GM19463 (cell line): ENCODE results near the gene DMTF1.
"Not testable (repeated sequence)": the region's sequence is repeated elsewhere in the genome, so short reads cannot be mapped to it uniquely, and the experiment has no call there.

Experiments used
- ATAC-seq: cut with Tn5 transposase; IDR thresholded peaks from one replicate; pipeline ENCODE4 v1.9.1; 2021; ENCODE audit warnings: mild to moderate bottlenecking, moderate library complexity; ENCODE audit not compliant: unreplicated experiment

Gene DMTF1

DNA sequence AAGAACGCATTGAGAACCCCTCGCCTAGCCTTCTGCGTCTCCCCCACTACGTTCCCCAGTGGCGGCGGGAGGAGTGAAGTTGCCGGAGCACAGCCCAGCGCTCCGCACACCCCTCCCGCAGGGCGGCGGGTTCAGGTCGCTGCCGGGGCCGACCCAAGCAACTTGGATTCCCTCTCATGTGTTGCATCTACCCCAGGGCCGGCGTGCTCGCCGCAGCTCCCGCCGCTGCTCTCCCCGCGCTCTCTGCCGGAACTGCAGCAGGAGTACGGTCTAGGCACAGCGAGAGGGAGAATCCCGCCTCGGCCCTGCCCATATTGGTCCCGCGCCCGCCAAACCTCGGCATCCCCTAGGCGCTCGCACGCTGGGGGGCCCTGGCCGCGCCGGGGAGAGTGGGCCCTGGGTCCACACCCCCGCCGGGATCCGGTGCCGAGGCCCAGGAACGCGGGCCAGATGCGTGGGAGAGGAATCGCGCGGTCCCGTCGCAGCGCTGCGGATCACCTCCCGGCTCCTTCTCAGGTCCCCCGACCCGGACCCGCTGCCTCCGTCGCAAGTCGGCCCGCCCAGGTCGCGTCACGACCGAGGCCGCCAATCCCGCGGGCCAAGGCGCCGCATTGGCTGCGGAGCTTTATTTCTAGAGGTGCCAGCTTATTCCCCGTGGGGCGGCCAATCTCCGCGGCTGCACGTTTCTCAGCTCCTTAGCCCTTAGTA lies 67.9 kb downstream of the DMTF1 start:
- ATAC-seq = peak; percentile 34

DNA sequence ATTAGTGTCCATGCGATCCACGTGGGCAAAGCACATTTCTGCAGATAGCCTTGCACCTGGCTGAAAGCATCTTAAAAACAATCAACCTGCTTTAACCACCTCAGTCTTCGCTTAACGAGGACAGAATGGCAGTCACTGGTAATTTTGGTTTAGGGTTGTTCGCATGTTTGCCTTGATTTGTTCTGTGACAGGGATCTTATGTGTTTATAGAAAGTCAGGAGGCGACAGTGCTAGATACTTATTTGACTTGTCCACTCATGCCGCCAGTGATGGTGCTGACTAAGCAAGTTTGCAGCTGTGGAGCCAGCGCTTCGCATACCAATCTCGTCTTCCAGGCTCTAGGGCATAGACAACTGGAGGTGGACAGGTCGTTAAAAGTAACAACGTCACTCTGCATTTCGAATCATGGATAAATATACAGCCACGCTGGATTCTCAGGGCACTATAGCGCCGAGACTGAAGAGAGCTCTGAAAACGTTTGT lies 68.5 kb downstream of the DMTF1 start:
- no peak for ATAC-seq

DNA sequence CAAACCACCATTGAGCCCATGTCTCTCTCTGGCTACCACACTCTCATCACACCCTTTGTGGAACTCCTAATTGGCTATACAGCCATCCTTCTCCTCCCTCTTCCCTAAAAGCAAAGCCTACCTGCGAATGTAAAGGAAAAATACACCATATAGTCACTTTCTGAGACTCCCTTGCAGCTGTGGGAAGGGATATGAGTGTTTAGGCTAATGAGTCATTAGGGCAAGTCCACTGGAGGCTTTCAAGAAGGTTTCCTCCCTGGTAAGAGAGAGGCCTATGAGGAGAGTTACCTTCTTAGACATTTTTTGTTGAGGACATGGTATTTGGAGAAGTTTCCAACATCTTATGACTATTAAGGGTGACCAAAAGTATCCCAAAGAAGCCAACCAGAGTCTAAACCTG lies 71.4 kb downstream of the DMTF1 start:
- no peak for ATAC-seq

DNA sequence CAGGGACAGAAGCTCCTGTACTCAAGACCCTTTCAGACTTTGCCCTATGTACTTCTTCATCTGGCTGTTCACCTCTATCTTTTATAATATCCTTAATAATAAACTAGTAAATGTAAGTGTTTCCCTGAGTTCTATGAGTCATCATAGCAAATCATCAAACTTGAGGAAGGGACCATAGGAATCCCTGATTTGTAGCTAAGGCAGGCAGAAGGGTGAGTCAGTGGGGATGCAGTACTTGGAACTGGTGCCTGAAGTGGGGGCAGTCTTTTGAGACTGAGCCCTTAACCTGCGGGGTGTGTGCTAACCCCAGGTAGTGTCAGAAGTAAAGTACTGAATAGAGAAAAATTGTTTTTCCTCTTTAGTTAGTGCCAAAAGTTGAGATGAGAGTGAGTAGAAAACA lies 73.4 kb downstream of the DMTF1 start:
- no peak for ATAC-seq

DNA sequence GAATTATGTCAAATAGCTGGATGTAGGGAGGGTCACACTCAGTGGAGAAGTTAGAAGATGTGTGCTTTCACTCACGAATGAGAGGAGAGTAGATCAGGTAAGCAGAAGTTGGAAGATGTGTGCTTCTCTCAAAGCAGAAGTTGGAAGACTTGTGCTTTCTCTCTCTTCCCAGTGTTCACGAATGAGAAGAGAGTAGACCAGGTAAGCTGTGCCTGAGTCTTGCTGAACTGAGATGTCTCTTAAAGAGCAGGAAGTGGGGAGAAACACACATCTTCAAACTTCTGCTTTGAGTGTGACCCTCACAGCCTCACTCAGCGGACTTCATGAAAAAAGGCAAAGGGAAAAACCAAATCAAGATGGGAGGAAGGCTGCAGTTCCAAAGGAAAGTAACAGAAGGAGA lies 74.2 kb downstream of the DMTF1 start:
- no peak for ATAC-seq

DNA sequence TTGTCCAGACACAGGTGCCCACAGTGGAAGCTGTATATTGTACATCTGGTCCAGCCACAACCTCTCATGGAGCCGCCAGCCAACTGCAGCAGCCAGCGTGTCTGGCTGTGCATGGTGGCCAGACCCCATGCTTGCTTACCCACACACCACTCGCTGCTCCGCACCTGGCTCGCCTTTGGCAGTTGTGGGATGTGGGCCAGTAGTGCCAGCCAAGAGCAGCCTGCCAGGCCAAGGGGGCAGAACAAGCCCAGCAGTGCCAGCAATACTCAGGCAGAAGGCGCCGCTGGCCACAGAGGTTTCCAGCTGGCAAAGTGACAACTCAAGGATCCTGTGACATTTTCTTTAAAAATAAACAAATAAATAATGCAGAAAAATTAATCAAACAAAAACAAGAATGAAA lies 79.0 kb downstream of the DMTF1 start:
- no peak for ATAC-seq

DNA sequence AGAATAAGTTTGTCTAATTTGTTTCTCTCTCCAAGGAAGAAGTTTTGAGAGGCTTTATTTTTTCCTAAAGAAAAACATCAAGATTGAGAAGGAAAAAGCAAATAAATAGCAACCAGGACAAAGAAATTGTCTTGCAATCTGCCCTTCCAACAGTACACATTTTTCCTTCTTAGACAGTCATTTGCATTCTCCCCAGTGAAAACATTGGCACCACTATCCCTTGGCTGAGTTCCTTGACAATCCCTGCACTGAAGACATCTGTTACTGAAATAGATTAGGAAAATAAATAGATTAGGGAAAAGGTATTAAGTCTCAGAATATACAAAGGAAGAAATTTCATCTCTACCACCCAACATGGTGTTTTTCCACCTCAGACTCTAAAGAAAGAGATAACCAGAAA lies 79.5 kb downstream of the DMTF1 start:
- no peak for ATAC-seq

DNA sequence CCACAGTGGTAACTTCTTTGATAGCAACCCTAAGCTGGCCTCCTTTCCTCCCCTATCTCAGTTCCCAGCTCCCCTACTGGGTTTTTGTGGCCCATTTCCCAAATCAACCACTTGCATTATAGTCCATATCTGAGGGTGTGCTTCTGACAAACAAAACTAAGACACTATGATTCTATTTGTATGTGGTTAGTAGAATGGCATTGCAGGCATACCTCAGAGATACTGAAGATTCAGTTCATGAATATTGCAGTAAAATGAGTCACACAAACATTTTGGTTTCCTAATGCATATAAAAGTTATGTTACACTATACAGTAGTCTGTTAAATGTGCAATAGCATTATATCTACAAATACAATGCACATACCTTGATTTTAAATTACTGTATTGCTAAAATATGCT lies 82.7 kb downstream of the DMTF1 start:
- ATAC-seq = no peak

DNA sequence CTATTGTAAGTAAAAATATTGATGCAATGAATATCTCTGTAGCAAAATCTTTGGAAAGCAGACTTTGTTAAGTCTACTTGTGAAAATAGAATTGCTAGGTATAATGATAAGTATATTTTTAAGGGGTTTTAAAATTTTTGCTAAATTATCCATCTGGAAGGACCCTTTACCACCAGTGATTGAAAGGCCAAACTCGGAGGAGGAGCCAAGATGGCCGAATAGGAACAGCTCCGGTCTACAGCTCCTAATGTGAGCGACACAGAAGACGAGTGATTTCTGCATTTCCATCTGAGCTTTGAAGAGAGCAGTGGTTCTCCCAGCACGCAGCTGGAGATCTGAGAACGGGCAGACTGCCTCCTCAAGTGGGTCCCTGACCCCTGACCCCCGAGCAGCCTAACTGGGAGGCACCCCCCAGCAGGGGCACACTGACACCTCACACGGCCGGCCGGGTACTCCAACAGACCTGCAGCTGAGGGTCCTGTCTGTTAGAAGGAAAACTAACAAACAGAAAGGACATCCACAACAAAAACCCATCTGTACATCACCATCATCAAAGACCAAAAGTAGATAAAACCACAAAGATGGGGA lies 86.3 kb downstream of the DMTF1 start:
- ATAC-seq = not testable (repeated sequence)

DNA sequence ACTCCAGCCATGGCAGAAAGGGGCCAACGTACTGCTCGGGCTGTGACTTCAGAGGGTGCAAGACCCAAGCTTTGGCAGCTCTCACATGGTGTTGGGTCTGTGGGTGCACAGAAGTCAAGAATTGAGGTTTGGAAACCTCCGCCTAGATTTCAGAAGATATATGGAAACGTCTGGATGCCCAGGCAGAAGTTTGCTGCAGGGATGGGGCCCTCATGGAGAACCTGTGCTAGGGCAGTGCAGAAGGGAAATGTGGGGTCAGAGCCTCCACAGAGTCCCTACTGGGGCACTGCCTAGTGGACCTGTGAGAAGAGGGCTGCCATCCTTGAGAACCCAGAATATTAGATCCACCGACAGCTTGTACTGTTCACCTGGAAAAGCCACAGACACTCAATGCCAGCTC lies 93.4 kb downstream of the DMTF1 start:
- not testable (repeated sequence) for ATAC-seq
